ENCODE measurements around the gene CHST12.
"Not testable (repeated sequence)": the region's sequence is repeated elsewhere in the genome, so short reads cannot be mapped to it uniquely, and the experiment has no call there.

CHST12 gene

GRCh38 chr7:2461268-2462026 is 58.0 kb downstream of the CHST12 start:
- no peak for DNase-seq (ENCODE audit: low read depth)

GRCh38 chr7:2462731-2463130 is 59.3 kb downstream of the CHST12 start:
- no peak for DNase-seq (ENCODE audit: low read depth)

- DNase-seq (ENCODE audit: low read depth): no peak
Observed at GRCh38 chr7:2465928-2466327, 62.5 kb downstream of the CHST12 start.

DNA sequence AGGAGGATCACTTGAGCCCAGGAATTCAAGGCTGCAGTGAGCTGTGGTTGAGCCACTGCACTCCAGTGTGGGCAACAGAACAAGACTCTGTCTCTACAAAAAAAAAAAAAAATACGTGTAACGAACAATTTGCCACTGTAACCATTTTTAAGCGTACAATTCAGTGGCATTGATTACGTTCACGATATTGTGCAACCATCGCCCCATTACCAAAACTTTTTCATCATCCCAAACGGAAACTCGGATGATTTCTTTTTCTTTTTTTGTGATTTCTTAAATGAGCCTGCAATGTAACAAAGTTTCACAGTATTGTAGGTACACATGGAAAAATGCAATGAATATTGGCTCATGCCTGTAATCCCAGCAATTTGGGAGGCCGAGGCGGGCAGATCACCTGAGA is 63.3 kb downstream of the CHST12 start:
- no peak for DNase-seq (ENCODE audit: low read depth)

GRCh38 chr7:2468227-2468626 is 64.8 kb downstream of the CHST12 start:
- no peak for DNase-seq (ENCODE audit: low read depth)

DNA sequence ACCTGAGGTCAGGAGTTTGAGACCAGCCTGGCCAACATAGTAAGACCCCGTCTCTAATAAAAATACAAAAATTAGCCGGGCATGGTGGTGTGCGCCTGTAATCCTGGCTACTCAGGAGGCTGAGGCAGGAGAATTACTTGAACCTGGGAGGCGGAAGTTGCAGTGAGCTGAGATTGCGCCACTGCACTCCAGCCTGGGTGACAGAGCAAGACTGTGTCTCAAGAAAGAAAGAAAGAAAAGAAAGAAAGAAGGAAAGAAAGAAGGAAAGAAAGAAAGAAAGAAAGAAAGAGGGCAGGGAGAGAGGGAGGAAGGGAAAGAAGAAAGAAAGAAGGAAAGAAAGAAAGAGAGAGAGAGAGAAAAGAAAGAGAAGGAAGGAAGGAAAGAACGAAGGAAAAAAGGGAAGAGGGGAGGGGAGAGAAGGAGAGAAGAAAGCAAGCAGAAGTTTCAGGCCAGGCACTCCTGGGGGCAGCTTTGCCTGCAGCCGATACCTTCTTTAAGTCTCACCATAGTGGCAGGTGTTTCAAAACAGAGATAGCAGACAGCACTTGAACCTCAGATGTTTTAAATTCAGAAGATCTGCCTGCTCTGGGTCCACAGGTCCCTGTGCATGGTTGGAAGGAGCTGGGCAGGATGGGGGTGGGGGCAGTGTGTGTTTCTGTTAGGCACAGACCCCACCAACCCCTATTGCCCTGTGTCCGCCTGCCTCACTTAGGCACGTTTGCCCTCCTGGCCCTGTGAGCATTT is 66.2 kb downstream of the CHST12 start:
- not testable (repeated sequence) for DNase-seq (ENCODE audit: low read depth)

- DNase-seq (ENCODE audit: low read depth): no peak
Observed at GRCh38 chr7:2470204-2471021, 67.0 kb downstream of the CHST12 start.

GRCh38 chr7:2471022-2471329 is 67.6 kb downstream of the CHST12 start:
- no peak for DNase-seq (ENCODE audit: low read depth)

DNA sequence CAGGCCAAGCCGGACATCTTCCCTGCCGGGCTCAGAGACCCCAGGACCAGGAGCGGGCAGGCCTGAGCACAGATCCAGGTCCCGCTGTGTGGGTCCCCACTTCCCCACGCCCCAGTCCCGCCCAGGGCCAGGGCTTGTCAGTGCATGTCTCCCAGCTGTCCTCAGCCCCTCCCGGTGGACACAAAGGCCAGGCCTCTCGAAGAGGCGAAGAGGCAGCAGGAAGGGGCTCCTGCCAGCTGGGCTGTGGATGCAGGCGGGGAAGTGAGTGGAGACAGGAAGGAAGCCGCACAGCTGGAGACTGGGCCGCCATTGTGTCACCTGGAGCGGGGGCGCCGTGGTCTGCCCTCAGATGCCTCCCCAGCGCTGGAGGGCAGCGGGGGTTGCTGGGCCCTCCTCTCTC is 68.0 kb downstream of the CHST12 start:
- DNase-seq (ENCODE audit: low read depth): no peak

DNA sequence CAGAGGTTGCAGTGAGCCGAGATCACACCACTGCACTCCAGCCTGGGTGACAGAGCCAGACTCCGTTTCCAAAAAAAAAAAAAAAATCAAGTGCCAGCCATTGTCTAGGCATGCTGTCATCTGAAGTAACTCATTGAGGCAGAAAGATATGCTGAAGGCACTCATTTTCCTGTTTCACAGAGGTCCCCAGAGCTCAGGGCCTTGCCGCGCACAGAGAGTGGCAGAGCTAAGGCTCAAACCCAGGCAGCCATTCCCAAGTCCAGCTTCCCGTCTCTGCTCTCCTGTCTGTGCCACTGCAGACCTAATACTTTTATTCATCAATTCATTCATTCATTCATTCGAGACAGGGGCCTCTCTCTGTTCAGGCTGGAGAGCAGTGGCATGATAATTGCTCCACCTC is 69.3 kb downstream of the CHST12 start:
- DNase-seq (ENCODE audit: low read depth): no peak

- no peak for DNase-seq (ENCODE audit: low read depth)
Observed at GRCh38 chr7:2473496-2474180, 70.2 kb downstream of the CHST12 start.

DNA sequence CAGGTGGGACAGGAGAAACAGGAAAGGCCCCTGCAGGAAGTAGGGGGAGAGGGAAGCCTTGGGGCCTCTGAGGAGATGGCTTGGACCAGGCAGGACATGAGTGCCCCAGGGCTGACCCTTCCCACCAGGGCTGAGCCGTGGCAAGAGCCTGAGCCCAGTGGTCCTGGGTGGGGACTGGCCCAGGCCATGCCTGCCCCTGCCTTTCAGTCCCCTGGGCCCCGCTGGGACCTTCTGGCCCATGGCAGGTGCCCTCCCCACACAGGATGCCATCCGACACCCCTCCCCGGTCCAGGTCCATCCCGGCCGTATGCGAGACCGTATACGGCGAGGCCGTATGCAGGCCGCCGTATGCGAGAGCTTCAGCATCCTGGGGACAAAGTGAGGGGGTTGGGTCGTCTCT is 70.8 kb downstream of the CHST12 start:
- no peak for DNase-seq (ENCODE audit: low read depth)

- DNase-seq (ENCODE audit: low read depth): no peak
Observed at GRCh38 chr7:2474813-2475677, 71.6 kb downstream of the CHST12 start.

DNA sequence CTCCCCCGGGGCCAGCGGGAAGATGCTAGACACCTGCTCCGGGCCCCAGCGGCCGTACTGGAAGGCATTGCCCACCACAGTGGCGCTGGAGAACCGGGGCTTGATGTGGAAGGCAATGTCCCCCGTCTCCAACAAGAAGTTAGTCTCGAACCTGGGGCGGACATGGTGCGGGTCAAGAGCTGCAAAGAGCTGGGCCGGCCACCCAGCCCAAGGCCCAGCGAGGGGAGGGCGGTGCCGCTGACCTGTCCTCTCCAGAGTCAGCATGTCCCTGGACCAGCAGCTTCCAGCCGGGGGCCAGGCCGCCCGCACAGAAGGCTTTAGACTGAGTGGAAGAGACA is 72.2 kb downstream of the CHST12 start:
- DNase-seq (ENCODE audit: low read depth): no peak

DNA sequence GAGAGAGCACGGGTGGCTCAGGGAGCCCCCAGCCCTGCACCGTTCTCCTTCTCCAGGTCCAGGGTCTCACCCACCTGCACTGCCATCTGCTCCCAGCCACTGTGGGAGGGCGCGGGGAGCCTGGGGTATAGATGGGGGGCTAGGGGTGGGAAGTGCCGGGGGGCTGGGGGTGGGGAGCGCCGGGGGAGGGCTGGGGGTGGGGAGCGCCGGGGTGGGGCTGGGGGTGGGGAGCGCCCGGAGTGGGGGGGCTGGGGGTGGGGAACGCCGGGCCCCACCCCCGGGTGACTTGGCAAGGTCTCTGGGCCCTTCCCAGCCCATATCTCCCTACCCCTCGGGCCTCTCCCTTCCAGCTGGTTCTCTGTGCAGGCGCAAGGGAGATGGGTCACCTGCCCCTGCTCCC is 72.9 kb downstream of the CHST12 start, which contains the start of gene GRIFIN:
Gene GRIFIN, minus strand, starts transcription at position 101 of the 400 bp plus-strand sequence. Its CDS starts 15 bp downstream, at position 86.
- DNase-seq (ENCODE audit: low read depth): no peak

DNA sequence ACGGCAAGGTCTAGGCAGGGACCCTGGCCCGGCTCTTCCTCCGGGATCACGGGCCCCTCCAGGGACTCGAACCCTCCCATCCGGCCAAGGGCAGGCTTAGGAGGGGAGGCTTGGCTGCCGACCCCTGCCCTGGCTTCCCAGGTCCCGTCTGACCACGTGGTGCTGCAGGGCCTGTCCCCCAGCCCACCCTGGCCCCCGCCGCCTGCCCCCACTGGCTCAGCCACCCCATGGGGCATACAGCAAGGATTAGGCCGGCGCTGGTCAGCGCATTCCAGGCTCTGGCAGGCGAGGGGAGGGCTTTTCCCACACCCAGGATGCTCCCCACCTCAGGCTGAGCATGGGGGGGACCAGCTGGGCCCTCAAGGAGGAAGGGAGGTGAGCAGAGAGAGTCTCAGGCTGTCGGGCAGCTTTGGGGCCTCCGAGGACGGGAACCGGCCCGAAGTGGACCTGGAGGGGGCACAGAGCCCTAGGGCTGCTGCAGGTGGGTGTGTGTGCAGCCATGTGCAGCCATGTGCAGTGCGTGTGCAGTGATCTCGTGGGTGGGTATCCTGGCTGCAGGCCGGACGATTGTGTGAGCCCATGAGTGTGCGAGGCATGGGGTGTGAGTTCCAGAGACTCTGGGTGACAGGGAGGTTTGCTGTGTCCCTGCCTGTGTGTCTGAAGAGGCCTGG is 73.5 kb downstream of the CHST12 start:
- no peak for DNase-seq (ENCODE audit: low read depth)

GRCh38 chr7:2477447-2478398 is 74.3 kb downstream of the CHST12 start:
- peak; percentile 59 for DNase-seq (ENCODE audit: low read depth)

DNA sequence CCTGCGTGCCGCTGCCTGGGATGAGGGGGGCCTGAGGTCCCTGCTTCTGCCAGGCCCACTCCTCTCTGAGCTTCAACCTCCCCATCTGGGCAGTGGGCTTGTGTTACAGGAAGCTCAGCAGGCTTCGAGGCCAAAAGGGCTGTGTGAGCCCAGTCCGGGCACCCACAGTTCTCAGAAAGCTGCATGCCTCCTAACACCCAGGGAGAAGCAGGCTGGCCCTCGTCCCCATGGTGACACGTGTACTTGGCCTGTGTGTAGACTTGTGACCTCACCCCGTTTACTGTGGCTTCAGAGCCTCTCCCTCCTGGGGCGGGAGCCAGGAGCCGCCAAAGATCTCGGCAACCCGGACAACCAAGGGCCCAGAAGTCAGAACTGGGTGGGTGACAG is 75.0 kb downstream of the CHST12 start:
- no peak for DNase-seq (ENCODE audit: low read depth)

DNA sequence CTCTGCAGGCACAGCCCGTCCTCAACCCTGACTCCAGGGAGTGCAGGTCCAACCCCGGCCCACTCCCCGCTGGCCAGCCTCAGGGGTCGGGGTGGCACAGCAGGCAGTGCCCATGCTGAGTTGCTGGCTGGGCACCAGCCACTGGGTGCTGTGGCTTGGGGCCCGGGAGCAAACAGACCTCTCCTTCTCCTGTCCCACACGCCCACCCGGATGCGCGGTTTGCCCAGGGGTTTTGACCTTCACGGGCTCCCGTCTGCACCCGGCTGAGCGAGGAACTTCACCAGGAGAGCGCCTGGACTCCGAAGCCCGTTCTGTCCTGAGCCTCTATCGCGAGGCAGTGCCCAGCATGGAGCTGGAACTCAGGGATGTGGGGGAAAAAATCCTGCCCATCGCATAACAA is 75.4 kb downstream of the CHST12 start:
- DNase-seq (ENCODE audit: low read depth): no peak
